Suppressor macrophage treated with lipopolysaccharide for 1 hour (primary cell): ENCODE data around the gene FBN3.
"Not testable (repeated sequence)": the region's sequence is repeated elsewhere in the genome, so short reads cannot be mapped to it uniquely, and the experiment has no call there.

ENCODE experiments used
- DNase-seq, 3 donors: peaks; one replicate each; pipeline ENCODE4 v3.0.0-alpha.2; 2020 to 2022

Gene FBN3

DNA sequence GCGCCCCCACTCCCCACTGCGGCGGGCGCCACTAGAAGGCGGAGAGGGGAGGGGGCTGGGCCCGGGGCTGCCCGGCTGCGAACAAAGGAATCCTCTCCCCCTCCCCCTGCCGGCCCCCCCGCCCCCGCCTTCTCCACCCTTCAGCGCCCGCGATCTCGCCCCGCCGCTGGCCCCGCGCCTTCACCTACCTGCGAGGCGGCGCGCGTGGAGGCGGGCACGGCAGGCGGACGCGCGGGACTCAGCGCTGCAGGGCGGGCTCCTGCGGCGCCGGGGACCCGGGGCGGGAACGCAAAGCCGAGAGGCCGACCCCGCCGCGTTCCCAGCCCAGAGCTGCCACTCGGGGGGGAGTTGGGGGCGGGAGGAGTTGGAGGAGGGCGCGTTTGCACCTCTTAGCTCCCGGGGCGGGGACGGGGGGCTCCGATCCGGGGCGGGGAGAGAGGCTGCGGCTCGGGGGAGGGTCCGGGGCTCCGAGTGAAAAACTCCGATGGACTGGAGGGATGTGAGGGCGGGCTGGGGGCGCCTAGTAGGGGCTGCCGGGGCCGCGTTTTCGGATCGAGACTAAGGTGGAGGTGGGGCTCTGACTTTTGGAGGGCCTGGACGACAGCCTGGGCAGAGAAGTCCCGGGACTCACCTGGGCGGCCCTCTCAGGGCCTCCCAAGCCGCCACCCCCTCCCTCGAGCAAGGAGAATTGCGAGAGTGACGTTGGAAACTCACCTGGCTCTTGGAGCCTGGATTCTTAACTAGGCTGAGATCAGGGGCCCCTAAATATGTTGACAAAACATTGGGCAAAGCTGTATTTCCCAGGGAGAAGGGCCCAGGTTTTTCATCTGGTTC, at the start of gene FBN3:
Gene FBN3, minus strand, starts transcription at position 332 of the 834 bp plus-strand sequence. CDS start 2,112 bp downstream, outside the sequence.
- DNase-seq = no peak

DNA sequence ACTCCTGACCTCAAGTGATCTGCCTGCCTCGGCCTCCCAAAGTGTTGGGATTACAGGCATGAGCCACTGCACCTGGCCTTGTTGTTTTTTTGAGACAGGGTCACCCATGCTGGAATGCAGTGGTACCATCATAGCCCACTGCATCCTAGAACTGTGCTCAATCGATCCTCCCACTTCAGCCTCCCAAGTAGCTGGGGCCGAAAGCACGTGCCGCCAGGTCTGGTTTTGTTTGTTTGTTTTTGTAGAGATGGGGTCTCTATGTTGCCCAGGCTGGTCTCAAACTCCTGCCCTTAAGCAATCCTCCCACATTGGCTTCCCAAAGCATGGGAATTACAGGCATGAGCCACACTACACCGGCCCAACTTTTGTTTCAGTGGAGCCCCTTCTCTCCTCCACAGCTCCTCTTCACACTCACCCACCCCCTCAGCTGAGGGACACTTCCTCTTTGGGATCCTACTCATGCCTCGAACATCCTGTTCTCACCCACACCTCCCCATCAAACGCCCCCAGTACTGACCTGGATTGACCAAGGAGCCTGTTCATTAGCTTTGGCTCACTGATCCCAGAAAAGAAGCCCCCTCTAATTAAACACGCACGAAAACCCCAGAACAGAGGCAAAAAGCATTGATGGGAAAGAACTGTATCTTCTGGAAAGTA, 47.0 kb upstream of the FBN3 start:
- peak; percentile 79 to 81 (median 79) for DNase-seq

DNA sequence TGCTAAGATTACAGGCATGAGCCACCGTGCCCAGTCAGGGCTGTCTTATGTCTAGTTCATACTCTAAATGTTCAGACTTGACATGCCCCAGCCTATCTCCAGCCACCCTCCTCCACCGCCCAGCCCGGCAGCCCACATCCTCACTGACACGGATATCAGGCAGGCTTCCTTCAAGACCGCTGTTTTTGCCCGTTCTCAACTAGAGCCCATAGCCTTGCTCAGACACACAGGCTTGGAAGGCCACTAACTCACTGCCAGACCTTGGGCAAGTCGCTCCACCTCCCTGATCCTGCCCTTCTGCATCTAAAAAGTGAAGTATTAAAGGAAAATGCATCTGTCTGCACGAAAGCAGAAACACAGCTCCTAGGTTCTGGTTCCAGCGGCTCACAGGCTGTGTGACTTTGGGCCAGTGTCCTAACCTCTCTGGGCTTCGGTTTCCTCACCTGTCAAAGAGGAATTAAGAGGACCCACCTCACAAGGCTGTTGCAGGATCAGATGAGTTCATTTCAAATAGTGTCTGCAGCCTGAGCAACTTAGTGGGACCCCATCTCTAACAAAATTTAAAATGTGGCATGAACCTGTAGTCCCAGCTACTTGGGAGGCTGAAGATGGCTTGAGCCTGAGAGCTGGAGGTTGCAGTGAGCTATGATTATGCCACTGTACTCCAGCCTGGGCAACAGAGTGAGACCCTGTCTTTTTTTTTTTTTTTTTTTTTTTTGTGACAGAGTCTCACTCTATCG, 45.3 kb upstream of the FBN3 start:
- peak; percentile 29 to 46 (median 32) for DNase-seq

DNA sequence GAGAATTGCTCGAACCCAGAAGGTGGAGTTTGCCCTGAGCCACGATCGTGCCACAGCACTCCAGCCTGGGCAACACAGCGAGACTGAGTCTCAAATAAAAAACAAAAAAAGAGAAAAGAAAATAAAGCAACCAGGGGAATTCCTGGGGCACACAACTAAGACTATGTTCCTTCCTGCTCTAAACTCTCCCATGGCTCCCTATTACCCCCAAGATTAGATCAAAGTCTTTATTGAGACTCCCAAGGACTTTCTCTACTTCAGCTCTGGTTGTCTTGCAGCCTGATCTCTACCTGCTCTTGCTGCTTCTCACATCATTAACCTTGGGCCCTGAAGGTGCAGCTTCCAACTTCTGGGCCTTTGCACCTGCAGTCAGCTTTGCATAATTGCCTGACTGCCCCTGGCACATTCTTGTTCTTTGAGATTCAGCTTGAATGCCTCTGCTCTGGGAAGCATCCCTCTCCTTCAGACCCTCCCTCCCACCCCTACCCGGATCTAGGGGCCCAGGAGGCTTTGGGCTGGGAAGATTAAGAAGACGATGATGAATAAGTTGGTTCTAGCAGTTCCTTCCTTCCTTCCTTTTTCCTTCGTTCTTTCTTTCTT, 42.9 kb upstream of the FBN3 start:
- DNase-seq = peak in 1 of 3 donors; percentile 28

DNA sequence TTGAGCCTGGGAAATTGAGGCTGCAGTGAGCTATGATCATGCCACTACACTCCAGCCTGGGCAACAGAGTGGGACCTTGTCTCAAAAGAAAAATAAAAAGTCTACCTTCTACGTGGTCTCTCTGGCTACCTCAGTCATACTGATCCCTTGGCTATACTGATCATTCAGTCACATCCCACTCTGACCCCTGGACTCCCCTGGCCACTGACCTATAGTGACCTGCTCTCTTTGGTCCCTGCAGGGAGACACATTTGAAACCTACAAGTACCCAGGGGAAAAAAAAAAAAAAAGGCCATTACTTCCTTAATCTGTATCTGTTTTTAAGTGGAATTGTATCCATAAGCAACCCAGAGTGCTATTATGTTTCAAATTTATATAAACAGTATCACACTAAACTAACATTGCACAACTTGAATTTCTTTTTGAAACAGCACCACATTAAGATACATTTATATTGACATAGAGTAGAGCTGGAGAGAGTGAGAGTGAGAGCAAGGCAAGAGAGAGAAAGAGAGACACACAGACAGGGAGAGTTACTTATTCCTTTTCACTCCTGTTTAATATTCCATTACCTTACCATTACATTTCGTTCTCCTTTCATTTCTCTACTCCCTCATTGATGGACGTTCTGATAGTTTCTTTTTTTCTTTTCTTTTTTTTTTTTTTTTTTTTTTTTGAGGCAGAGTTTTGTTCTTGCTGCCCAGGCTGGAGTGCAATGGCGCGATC, 36.1 kb upstream of the FBN3 start:
- DNase-seq = no peak

DNA sequence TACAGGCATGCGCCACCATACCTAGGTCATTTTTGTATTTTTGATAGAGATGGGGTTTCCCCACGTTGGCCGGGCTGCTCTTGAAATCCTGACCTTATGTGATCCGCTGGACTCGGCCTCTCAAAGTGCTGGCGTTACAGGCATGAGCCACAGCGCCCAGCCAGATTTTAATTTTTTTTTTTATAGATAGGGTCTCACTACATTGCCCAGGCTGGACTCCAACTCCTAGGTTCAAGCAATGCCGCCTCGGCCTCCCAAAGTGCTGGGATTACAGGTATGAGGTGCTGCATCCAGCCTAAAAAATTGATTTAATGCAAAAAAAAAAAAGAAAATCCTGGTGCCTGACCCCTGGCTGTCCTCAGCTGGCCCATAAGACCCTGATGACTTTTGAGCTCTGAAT, 34.9 kb upstream of the FBN3 start:
- no peak for DNase-seq

DNA sequence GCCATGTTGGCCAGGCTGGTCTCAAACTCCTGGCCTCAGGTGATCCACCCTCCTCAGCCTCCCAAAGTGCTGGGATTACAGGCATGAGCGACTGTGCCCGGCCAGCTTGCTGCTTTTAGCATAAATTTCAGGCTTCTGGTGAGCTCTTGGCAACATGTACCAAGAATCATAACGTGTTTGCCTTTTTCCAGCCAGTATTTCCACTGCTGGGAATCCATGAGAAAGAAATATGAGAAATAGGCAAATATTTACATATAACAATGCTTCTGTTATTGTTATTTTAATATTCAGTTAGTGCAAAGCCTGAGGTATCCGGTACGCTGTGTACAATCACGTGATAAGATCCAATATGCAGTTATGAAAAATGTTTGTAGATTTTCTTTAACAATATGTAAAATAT, 30.6 kb upstream of the FBN3 start:
- no peak for DNase-seq

DNA sequence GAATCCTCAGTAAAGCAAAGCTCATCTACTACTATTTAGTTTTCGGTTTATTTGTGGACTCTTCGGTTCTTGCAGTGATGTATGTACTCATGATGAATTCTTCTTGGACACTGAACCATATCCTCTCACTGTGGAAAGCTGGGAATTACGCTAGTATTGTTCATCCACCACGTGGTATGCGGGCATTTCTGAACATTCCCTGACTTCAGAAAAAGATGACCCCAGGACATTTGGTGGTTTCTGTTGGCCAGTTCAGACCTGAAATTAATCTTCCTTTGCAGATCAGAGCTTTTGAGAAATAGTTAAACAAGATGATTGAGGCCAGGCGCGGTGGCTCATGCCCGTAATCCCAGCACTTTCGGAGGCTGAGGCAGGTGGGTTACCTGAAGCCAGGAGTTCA, 25.3 kb upstream of the FBN3 start:
- no peak for DNase-seq

DNA sequence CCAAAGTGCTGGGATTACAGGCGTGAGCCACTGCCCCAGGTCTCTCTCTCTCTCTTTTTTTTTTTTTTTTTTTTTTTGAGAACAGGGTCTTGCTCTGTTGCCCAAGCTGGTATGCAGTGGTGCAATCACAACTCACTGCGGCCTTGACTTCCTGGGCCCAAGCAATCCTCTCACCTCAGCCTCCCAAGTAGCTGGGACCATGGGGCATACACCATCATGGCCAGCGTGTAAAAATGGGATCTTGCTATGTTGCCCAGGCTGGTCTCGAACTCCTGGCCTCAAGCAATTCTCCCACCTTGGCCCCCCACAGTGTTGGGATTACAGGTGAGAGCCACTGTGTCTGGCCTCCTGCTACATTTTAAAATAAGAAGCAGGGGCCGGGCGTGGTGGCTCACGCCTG, 19.1 kb upstream of the FBN3 start:
- DNase-seq = no peak

DNA sequence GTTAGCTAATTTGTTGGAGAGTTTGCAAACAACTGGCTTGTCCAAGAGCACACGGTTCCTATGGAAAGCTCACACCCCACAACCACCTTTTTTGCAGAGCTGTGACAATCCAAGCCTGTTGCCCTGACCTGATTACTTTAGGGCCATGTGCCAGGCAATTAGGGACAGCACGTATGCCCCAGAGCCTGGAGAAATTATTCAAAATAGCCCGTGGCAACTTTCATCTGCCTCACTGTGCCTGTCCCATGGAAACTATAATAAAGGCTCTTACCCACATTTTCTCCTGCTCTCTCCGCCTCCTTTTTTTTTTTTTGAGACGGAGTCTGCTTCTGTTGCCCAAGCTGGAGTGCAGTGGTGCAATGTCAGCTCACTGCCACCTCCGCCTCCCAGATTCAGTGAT, 18.6 kb upstream of the FBN3 start:
- no peak for DNase-seq

DNA sequence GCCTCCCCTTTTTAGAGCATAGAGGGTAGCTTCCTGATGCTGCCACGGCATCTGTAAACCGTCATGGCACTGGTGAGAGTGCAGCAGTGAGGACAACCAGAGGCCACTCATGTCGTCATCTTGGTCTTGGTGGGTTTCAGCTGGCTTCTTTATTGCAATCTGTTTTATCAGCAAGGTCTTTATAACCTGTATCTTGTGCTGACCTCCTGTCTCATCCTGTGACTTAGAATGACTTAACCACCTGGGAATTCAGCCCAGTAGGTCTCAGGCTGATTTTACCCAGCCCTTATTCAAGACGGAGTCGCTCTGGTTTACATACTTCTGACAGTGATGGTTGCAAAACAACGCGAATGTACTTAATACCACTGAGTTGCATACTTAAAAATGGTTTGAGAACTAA, 14.4 kb upstream of the FBN3 start:
- no peak for DNase-seq

DNA sequence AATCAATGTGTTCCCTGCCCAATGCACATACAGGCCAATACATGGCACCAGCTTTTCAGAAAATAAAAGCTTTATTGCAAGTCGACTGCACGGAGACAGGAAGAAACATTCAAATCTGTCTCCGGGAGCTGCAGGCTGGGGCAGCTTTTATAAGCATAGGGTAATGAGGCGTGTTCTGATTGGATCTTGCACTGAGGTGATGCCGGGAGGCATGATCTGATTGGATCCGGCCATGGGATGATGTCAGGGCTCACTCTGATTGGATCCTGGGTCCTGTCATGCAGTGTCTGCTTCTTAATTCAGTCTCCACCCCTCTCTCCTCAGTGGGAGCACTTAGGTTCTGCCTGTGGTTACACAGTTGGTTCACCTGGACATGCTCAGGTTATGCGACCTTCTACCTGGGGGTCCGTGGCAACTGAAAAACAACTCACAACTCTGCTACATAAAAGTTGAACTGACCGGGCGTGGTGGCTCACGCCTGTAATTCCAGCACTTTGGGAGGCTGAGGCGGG, 11.8 kb upstream of the FBN3 start:
- DNase-seq = peak in 2 of 3 donors; percentile 10 to 13

DNA sequence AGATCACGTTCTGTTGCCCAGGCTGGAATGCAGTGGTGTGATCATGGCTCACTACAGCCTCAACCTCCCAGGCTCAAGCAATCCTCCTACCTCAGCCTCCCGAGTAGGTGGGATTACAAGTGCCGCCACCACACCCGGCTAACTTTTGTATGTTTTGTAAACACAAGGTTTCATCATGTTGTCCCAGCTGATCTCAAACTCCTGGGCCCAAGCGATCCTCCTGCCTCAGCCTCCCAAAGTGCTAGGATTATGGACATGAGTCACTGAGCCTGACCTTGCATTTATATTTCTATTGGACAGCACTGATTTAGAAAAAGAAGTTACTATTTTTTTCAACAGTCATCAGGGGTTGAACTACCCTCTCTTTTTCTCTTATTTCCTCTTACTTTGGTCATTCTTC, 9.9 kb upstream of the FBN3 start:
- not testable (repeated sequence) for DNase-seq

DNA sequence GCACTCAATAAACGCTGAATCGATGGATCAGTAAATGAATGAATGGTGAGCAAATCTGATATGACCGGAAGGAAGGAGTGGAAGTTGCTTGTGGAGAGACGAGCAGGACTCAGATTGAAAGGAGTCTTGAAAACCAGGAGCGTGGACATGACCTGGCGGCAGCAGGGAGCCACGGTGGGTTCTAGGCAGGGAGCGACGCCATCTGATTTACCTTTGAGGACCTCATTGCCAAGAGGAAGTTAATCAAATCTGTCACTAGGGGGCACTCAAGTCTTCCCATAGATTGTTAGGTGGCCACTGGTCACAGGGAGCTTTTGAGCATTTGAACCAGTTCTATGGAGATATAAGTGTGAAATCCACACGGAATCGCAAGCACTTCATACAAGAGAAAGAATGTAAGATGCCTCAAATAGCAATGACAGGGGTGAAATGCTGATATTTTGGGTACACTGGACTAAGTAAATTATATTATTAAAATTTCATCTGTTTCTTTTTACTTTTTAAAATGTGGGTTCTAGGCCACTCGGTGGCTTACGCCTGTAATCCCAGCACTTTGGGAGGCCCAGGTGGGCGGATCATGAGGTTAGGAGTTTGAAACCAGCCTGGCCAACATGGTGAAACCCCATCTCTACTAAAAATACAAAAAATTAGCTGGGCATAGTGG, 9.2 kb upstream of the FBN3 start:
- peak; percentile 88 to 94 (median 89) for DNase-seq

DNA sequence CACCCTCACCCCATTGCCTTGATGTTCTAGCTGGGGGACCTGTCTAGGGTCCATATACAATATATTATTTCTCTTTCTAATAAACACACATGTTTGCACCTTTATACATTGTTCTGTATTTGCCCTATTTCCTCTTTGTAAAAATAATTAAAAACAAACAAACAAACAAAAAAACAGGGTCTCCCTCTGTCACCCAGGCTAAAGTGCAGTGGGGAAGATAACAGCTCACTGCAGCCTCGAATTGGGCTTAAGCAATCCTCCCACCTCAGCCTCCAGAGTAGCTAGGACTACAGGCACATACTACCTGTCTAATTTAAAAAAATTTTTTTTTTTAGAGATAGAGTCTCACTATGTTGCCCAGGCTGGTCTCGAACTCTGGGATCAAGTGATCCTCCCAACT, 5.9 kb upstream of the FBN3 start:
- no peak for DNase-seq

DNA sequence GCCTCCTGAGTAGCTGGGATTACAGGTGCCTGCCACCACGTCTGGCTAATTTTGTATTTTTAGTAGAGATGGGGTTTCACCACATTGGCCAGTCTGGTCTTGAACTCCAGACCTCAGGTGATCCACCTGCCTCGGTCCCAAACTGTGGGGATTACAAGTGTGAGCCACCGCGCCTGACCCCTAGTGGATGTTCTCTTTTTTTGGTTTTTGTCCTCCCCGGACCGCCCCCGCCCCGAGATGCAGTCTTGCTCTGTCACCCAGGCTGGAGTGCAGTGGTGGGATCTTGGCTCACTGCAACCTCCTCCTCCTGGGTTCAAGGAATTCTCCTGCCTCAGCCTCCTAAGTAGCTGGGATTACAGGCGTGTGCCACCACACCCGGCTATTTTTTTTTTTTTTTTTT, 4.6 kb upstream of the FBN3 start:
- DNase-seq = peak in 2 of 3 donors; percentile 37 to 47

DNA sequence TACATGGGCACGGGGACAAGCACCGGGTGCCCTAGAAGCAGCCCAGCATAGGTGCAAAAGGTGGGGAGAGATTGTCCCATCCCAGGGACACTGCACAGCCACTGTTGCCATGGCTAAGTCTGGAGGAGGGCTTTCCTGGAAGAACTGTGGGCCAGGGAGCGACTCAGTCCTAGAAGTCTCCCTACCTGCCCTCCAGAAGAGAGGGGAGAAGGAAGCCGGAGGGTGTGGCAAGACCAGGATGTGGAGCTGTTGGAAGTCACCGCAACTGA, 2.3 kb upstream of the FBN3 start:
- no peak for DNase-seq

DNA sequence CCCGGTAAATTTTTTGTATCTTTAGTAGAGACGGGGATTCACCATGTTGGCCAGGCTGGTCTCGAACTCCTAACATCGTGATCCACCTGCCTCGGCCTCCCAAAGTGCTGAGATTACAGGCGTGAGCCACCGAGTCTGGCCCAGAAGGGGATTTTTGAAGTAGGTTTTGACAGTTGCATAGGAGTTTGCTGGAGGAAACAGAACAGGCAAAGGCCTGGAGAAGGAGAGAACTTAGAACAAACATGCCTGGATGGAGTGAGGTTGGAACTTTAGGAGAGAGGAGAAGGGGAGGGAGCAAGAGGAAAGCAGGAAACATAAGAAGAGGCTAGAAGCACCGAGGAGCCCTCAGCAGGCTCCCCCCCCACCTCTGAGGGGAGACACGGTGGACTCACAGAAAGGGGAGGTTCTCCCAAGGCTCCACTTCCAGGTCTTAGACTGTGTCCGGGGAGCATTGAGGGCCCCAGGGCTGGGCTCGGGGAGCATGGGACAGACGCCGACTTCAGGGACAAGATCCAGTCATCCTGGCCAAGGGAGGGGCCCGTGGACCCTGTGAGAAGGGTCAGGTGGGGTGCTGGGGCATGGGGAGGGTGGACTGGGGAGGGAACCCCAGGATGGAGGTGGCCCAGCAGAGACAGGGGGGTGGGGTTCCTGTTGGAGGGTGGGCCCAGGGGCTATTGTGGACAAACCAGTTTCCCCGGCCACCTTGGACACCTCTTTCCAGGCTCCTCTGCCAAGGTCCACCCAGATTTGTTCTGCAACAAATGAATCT, 1.8 kb upstream of the FBN3 start:
- DNase-seq = no peak

DNA sequence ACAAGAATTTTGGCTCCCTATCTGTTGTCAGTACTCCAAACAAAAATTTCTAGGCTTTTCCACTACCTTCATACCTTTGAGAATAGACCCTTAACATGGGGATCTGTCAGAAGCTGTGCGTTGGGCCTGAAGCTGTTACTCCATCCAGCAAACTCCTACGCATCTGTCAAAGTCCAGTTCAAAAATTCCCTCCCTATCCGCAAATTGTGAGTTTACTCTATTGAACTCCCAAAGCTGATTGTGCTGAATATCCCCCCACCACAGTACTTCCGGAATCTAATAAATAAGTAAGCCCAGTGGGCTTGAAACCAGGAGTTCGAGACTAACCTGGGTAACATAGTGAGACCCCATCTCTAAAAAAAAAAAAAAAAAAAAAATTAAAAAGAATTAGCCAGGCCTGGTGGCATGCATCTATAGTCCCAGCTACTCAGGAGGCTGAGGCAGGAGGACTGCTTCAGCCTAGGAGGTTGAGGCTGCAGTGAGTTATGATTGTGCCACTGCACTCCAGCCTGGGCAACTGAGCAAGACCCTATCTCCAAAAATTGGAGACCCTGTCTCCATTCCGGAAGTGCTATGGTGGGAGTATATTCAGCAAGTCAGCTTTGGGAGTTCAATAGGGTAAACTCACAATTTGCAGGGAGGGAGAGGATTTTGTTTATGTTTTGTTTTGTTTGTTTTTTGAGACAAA, 930 bp upstream of the FBN3 start:
- DNase-seq = no peak

DNA sequence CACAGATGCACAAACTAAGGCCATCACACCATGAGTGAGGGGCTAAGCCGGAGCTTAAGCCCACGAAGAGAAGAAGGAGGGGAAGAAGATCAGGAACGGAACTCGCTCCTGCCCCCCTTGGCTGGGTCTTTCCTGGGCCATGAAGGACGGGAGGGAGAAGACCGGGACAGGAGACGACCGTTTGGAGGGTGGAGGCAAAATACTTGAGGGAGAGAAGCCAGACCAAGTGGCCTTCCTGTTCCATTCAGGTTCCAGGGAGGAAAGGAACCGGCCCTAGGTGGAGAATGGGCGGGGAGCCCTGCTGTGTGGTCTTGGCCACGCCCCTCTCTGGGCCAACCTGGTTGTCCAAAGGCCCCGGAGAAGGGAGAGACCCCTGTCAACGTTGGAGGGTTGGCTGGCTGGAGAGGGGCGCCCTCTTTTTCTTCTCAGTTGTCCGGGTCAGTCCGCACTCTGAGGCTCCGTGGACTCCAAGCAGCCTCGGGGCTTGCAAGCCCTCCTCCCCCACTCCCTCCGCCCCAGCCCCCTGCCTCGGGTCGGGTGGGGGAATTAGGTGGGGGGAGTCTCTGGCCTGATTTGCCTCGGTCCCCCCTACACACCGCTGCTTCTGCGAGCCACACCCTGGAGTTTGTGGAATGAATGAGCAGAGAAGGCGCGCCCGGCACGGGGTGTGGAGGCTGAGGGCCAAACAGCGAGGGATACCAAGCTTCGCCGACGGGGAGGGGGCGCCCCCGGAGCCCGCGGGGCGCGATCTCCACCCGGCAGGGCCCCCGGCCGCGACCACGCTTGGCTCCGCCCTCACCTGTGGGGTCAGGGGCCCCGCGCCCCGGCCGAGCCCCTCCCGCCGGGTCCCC, 757 bp downstream of the FBN3 start:
- DNase-seq = no peak
